ENCODE measurements around the gene TTC33.

DNA sequence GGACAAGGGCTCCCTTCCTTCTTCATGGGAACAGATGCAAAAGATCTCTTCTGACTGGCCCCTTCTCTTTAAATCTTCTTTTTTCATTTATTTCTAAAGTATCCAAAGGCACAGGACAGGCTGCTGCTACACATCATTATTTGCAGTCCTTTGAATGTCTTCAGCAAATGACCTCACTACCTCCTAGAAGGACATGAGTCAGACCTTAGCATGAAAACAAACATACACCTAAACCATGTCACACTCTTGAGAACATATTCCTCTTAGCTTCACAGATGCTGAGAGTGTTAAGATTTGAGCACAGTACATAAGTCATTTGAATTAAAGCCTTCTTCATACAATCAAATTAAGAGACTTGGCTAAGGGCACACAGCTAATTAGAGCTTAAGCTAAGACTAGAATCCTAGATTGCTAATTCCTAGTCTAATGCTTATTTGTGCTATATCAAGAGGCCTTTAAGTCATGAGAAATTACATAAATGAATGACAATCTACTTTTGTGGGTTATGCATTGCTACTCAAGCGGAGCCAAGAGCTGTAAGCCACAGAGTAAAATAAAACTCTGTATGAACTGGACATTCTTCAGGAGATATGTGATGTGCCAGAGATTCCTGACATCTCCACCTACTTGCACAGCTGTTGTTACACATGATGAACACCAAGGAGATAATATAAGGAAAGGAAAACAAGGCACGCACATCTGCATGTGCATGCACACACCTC, 185.2 kb downstream of the TTC33 start:
- TF ChIP-seq CTCF (conservative IDR thresholded peaks at IDR 0.05) = no peak
- no peak for TF ChIP-seq EZH2 (IDR thresholded peaks at IDR 0.05; ENCODE audit: low read depth)
